ENCODE data around the gene SMYD1.

DNA sequence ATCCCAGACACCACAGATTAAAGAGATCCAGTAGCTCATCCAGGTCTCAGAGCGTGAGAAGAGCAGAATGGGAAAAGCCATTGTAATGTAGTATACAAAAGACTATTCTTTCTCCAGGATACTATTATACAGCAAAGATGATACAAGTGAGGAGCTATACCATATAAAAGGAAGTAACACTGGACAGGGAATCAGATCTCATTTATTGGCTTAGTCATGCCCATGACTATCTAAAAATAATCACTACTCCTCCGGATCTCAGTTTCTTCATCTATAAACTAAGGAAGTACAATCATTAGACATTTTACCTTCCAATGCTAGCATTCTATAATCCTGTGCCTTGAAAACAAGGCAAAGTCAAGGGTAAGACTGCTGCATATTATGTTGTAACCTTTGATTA is 31.4 kb upstream of the SMYD1 start:
- TF ChIP-seq, protein P1, sequence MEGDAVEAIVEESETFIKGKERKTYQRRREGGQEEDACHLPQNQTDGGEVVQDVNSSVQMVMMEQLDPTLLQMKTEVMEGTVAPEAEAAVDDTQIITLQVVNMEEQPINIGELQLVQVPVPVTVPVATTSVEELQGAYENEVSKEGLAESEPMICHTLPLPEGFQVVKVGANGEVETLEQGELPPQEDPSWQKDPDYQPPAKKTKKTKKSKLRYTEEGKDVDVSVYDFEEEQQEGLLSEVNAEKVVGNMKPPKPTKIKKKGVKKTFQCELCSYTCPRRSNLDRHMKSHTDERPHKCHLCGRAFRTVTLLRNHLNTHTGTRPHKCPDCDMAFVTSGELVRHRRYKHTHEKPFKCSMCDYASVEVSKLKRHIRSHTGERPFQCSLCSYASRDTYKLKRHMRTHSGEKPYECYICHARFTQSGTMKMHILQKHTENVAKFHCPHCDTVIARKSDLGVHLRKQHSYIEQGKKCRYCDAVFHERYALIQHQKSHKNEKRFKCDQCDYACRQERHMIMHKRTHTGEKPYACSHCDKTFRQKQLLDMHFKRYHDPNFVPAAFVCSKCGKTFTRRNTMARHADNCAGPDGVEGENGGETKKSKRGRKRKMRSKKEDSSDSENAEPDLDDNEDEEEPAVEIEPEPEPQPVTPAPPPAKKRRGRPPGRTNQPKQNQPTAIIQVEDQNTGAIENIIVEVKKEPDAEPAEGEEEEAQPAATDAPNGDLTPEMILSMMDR (IDR thresholded peaks at IDR 0.05), result no peak
- TF ChIP-seq POLR2A (IDR thresholded peaks at IDR 0.05), result no peak

Data from uterus (tissue), 2 donors.